ENCODE measurements around the gene HMX1.

DNA sequence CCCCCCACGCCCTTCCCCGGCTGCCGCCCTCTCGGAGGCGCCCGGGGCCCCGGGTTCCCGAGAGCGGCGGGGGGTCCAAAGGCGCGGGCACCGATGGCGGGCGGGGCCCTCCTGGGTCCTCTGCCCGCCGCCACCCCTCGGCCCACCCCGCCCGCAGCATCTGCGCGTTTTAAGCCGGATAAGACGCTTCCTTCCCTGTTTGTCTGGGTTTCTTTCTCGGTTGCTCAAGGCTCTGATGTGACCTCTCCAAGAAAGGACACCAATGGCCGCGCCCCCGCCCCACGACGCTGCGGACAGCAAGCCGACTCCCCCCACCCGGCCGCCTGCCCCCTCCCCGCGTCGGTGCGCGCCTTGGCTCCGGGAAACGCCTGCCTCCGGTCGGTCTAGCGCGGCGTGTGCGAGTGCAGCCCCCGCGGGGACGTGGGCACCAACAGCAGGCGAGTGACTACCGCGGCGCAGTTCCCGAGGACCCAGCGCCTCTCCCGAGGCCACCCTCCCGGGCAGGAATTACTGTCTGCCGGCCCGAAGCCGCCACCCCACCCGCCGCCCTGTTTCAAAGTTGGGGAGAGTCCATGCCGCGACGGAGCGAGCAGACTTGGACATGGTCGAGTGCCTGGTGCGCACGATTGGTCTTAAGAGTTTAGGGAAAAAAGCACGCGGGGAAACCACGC lies 21.1 kb upstream of the HMX1 start:
- TF ChIP-seq, protein P1, sequence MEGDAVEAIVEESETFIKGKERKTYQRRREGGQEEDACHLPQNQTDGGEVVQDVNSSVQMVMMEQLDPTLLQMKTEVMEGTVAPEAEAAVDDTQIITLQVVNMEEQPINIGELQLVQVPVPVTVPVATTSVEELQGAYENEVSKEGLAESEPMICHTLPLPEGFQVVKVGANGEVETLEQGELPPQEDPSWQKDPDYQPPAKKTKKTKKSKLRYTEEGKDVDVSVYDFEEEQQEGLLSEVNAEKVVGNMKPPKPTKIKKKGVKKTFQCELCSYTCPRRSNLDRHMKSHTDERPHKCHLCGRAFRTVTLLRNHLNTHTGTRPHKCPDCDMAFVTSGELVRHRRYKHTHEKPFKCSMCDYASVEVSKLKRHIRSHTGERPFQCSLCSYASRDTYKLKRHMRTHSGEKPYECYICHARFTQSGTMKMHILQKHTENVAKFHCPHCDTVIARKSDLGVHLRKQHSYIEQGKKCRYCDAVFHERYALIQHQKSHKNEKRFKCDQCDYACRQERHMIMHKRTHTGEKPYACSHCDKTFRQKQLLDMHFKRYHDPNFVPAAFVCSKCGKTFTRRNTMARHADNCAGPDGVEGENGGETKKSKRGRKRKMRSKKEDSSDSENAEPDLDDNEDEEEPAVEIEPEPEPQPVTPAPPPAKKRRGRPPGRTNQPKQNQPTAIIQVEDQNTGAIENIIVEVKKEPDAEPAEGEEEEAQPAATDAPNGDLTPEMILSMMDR (IDR thresholded peaks at IDR 0.05): no peak
- TF ChIP-seq POLR2A (IDR thresholded peaks at IDR 0.05): no peak

All from thyroid gland (tissue), 4 donors.